Esophagus squamous epithelium (tissue), 4 donors: ENCODE data around the gene SLBP.

Experiments
- CTCF ChIP-seq, 6 experiments: fragments of 450-650 bp in 4 of 6; fragments of 200-600 bp in 2 of 6; sonication (generic) in 2 of 6; IDR thresholded peaks; one replicate each; pipeline ENCODE4 v1.5.1; 2016 to 2019; ENCODE audit warnings: antibody characterized with exemption in 6 of 6, mild to moderate bottlenecking in 4 of 6, moderate library complexity in 4 of 6
- POLR2A ChIP-seq, 4 donors: fragments of 450-650 bp; IDR thresholded peaks; one replicate each; pipeline ENCODE4 v1.6.1; 2017; ENCODE audit warnings: antibody characterized with exemption in 4 of 4, mild to moderate bottlenecking in 4 of 4, moderate library complexity in 3 of 4

GRCh38 chr4:1675136-1675801 is 36.9 kb downstream of the SLBP start:
- TF ChIP-seq CTCF (IDR thresholded peaks at IDR 0.05) (no peak), POLR2A (IDR thresholded peaks at IDR 0.05) (no peak)
